GM12878 (cell line): ENCODE data around the gene CCSER2. TPM values are rescaled to one million over a fixed set of nuclear protein-coding genes. Genes with fewer than 3 reads are reported as not detected.

Experiments used
- ATAC-seq: fragments of 200-7000 bp; cut with Tn5 transposase; 3 replicates; pipeline ENCODE4 v1.9.1; 2020; ENCODE audit warnings: mild to moderate bottlenecking, moderate library complexity
- BruUV-seq: library from RNA; stranded (reverse); fragments of 400-500 nt; replicated peaks from 2 replicates; lab custom pipeline; 2021; lab: Mats Ljungman, UMichigan
- CTCF ChIA-PET: fragments of 300-600 bp; sonication (Branson Sonifier 250); formaldehyde crosslinking; extraction: SDS; loops from one replicate; lab custom pipeline; 2021; ENCODE audit warnings: inconsistent platforms; lab: Yijun Ruan, JAX
- POLR2A ChIA-PET: fragments of 350-600 bp; formaldehyde crosslinking; extraction: SDS; loops from one replicate; lab custom pipeline; 2021; ENCODE audit warnings: inconsistent platforms; lab: Charles Lee
- RAD21 ChIA-PET: fragments of 300-600 bp; sonication (Branson Sonifier 250); formaldehyde crosslinking; loops from one replicate; lab custom pipeline; 2023; ENCODE audit warnings: antibody characterized with exemption; ENCODE audit not compliant: unreplicated experiment; lab: Charles Lee
- SMC1A ChIA-PET: fragments of 300-600 bp; sonication (Branson Sonifier 250); formaldehyde crosslinking; loops from one replicate; lab custom pipeline; 2023; ENCODE audit not compliant: unreplicated experiment, uncharacterized antibody; lab: Charles Lee
- DNase-seq: peaks from one replicate; pipeline ENCODE4 v3.0.0-alpha.2; 2011; ENCODE audit warnings: low read depth, low spot score
- FAIRE-seq: peaks from 3 replicates; lab custom pipeline; 2011; peaks lifted over from hg19 to GRCh38; lab: Jason Lieb, UNC
- H2AFZ ChIP-seq: 2 replicates; pipeline ENCODE4 v1.6.0; 2011; ENCODE audit warnings: low read depth, low read length, control low read depth; ENCODE audit not compliant: control insufficient read depth
- H3K27ac ChIP-seq: 2 replicates; pipeline ENCODE4 v1.5.1; 2011; ENCODE audit warnings: control low read depth; ENCODE audit not compliant: control insufficient read depth, insufficient read depth
- H3K27me3 ChIP-seq, 2 experiments: replicated peaks in 1 of 2; 2 replicates each; pipeline versions ENCODE4 v1.6.0 to v1.6.1; 2011; ENCODE audit warnings: low read length in 1 of 2; ENCODE audit not compliant: control insufficient read depth in 2 of 2, insufficient read depth in 2 of 2
- H3K36me3 ChIP-seq, 2 experiments: 2 replicates each; pipeline ENCODE4 v1.5.1; 2011; ENCODE audit warnings: low read length in 1 of 2; ENCODE audit not compliant: control insufficient read depth in 2 of 2, insufficient read depth in 2 of 2
- H3K4me1 ChIP-seq: 2 replicates; pipeline ENCODE4 v1.6.1; 2011; ENCODE audit warnings: mild to moderate bottlenecking, low read length, moderate library complexity, mixed read lengths; ENCODE audit not compliant: control insufficient read depth, insufficient read depth
- H3K4me2 ChIP-seq: 2 replicates; pipeline ENCODE4 v1.6.0; 2011; ENCODE audit warnings: control low read depth; ENCODE audit not compliant: control insufficient read depth, insufficient read depth
- H3K4me3 ChIP-seq: fragments of 200-600 bp; sonication (generic); 2 replicates; pipeline ENCODE4 v1.5.1; 2016
- H3K79me2 ChIP-seq: 2 replicates; pipeline ENCODE4 v1.6.0; 2011; ENCODE audit warnings: low read length; ENCODE audit not compliant: control insufficient read depth, insufficient read depth
- H3K9ac ChIP-seq: 2 replicates; pipeline ENCODE4 v1.8.0; 2011; ENCODE audit warnings: low read length, control low read depth, mixed read lengths; ENCODE audit not compliant: control insufficient read depth, insufficient read depth
- H3K9me3 ChIP-seq: replicated peaks from 3 replicates; pipeline ENCODE4 v1.5.1; 2011; ENCODE audit warnings: mild to moderate bottlenecking, low read length; ENCODE audit not compliant: control insufficient read depth, insufficient read depth
- H4K20me1 ChIP-seq: 2 replicates; pipeline ENCODE4 v1.6.0; 2011; ENCODE audit not compliant: control insufficient read depth, insufficient read depth
- CREB1 ChIP-seq: IDR thresholded peaks from 2 replicates; pipeline ENCODE4 v1.6.1; 2012; ENCODE audit warnings: low read depth, mild to moderate bottlenecking, inconsistent platforms
- DPF2 ChIP-seq: fragments of 450-650 bp; IDR thresholded peaks from 2 replicates; pipeline ENCODE4 v1.6.1; 2017; ENCODE audit warnings: mild to moderate bottlenecking
- E2F8 ChIP-seq: fragments of 450-650 bp; IDR thresholded peaks from 2 replicates; pipeline ENCODE4 v1.6.1; 2018; ENCODE audit warnings: mild to moderate bottlenecking, low read depth, moderate library complexity; ENCODE audit not compliant: partially characterized antibody
- EGR1 ChIP-seq, 2 experiments: IDR thresholded peaks; 1 replicate in 1 of 2; 2 replicates in 1 of 2; pipeline ENCODE4 v1.6.1; 2011 to 2012; ENCODE audit warnings: low read depth in 2 of 2, low read length in 2 of 2, borderline replicate concordance in 1 of 2, mild to moderate bottlenecking in 1 of 2, moderate library complexity in 1 of 2
- PAX8 ChIP-seq: fragments of 450-650 bp; IDR thresholded peaks from 2 replicates; pipeline ENCODE4 v1.6.1; 2017; ENCODE audit warnings: mild to moderate bottlenecking, moderate library complexity
- REST ChIP-seq: IDR thresholded peaks from 2 replicates; pipeline ENCODE4 v1.6.1; 2012; ENCODE audit warnings: mild to moderate bottlenecking, low read depth, low read length
- YBX1 ChIP-seq: fragments of 450-650 bp; IDR thresholded peaks from 2 replicates; pipeline ENCODE4 v1.6.1; 2016; ENCODE audit warnings: antibody characterized with exemption
- WGBS: methylation state at CpG from one replicate; pipeline ENCODE4 v1.1.6; 2016; ENCODE audit warnings: low lambda C conversion rate; ENCODE audit not compliant: insufficient replicate concordance, insufficient coverage; ENCODE audit errors: missing lambda C conversion rate; 5-methylcytosine and 5-hydroxymethylcytosine counted together
- in situ Hi-C: fragments of 300-500 bp; cut with MboI; formaldehyde crosslinking; loops from 9 replicates; pipeline ENCODE4 v1.14.3; 2018; ENCODE audit warnings: mixed read lengths
- intact Hi-C: fragments of 100-400 bp; cut with micrococcal nuclease; formaldehyde crosslinking; loops from one replicate; pipeline ENCODE4 v1.14.2; 2022; ENCODE audit not compliant: unreplicated experiment
- polyA plus RNA-seq, 11 experiments: library from polyadenylated mRNA; depleted of rRNA in 4 of 11; unstranded in 6 of 11; stranded (reverse) in 5 of 11; fragments of >200 nt; fragmentation: Nextera tagmentation in 4 of 11; fragmentation: Illumina TruSeq in 1 of 11; extraction: Ambion mirVana in 4 of 11; extraction: Trizol in 1 of 11; gene quantifications; 1 replicate in 1 of 11; 2 replicates in 10 of 11; pipeline versions ENCODE4 v1.2.1 to v1.2.3, GENCODE V29; 2011 to 2016; ENCODE audit warnings: inconsistent platforms in 2 of 11, missing spikeins in 2 of 11, low read depth in 1 of 11
- total RNA-seq, 4 experiments: library from RNA; depleted of rRNA in 3 of 4; stranded (reverse); fragments of >200 nt in 3 of 4; fragmentation: Illumina TruSeq in 1 of 4; extraction: Trizol in 1 of 4; gene quantifications; 2 replicates each; pipeline versions ENCODE4 v1.2.1 to v1.2.3, GENCODE V29; 2013 to 2021
- TF ChIP-seq, protein P1 (sequence below): fragments of 450-650 bp; IDR thresholded peaks from 2 replicates; pipeline ENCODE4 v1.6.1; 2017; ENCODE audit warnings: mild to moderate bottlenecking, moderate library complexity
- TF ChIP-seq, protein P2 (sequence below), 3 experiments: IDR thresholded peaks in 2 of 3; conservative IDR thresholded peaks in 1 of 3; 2 replicates each; pipeline ENCODE4 v1.5.1; 2011; ENCODE audit warnings: low read depth in 3 of 3, low read length in 3 of 3, mild to moderate bottlenecking in 3 of 3, control low read depth in 2 of 3, moderate library complexity in 2 of 3, inconsistent platforms in 1 of 3, mixed read lengths in 1 of 3; ENCODE audit not compliant: control insufficient read depth in 2 of 3, insufficient read depth in 1 of 3; ENCODE audit errors: extremely low read depth in 1 of 3

Gene CCSER2
- total and polyA plus RNA-seq, 10 of the 15 experiments (the other 5 are each of a cell fraction or from before 2014, with no cell fraction given), result 4.7 to 18.8 (median 13.2) TPM

DNA sequence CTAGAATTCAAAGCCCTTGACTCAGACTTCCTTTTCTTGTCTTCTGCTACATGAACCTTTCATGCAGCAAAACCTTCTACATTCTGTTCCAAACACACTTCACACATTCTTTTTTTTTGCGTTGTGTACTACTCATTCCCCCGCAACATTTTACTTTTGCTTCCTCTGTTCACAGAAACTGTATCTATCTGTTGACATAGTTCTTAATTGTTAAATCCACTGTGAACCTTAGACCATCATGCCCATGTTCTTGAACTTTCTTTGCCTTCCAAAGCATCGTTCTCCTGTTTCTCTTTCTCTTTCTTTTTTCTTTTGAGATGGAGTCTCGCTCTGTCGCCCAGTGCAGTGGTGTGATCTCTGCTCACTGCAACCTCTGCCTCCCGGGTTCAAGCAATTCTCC, 14.2 kb downstream of the CCSER2 start (continued):
- TF ChIP-seq E2F8 (no peak), CREB1 (no peak), PAX8 (no peak), YBX1 (no peak)
- TF ChIP-seq, protein P1, sequence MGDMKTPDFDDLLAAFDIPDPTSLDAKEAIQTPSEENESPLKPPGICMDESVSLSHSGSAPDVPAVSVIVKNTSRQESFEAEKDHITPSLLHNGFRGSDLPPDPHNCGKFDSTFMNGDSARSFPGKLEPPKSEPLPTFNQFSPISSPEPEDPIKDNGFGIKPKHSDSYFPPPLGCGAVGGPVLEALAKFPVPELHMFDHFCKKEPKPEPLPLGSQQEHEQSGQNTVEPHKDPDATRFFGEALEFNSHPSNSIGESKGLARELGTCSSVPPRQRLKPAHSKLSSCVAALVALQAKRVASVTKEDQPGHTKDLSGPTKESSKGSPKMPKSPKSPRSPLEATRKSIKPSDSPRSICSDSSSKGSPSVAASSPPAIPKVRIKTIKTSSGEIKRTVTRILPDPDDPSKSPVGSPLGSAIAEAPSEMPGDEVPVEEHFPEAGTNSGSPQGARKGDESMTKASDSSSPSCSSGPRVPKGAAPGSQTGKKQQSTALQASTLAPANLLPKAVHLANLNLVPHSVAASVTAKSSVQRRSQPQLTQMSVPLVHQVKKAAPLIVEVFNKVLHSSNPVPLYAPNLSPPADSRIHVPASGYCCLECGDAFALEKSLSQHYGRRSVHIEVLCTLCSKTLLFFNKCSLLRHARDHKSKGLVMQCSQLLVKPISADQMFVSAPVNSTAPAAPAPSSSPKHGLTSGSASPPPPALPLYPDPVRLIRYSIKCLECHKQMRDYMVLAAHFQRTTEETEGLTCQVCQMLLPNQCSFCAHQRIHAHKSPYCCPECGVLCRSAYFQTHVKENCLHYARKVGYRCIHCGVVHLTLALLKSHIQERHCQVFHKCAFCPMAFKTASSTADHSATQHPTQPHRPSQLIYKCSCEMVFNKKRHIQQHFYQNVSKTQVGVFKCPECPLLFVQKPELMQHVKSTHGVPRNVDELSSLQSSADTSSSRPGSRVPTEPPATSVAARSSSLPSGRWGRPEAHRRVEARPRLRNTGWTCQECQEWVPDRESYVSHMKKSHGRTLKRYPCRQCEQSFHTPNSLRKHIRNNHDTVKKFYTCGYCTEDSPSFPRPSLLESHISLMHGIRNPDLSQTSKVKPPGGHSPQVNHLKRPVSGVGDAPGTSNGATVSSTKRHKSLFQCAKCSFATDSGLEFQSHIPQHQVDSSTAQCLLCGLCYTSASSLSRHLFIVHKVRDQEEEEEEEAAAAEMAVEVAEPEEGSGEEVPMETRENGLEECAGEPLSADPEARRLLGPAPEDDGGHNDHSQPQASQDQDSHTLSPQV, result no peak

DNA sequence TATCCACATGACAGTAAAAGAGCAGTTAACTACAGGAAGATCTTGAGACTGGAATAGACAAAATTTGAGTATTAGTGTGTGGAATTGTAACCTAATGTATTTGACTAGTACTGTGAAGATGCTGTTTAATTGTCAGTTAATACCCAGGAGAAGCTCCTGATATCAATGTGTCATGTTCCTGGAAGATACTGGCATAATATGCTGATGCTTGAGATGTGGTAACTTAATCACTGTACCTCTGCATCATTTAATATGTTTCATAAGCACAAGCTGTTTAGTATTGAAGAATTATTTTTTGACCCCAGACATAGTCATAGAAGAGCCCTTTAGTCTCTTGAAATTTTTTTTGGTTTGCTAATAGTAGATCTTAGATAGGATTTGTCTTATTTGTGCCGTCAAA, 15.4 kb downstream of the CCSER2 start:
- ChIA-PET POLR2A (interaction anchor here (1.1 kb wide), 1 partner anchor 14 kb away, joined by 3 read pairs; no protein-coding TSS in a partner anchor), RAD21 (no interaction called here), SMC1A (no interaction called here), CTCF (interaction anchor here (1.4 to 3.7 kb wide), 3 partner anchors 8 to 77 kb away, joined by 5 to 21 read pairs (median 15); no protein-coding TSS in a partner anchor)
- no peaks in the 10 kb centered on the region for H3K36me3 ChIP-seq
- no peak overlapping the region for H3K27ac ChIP-seq
- H3K9ac ChIP-seq, result no peak overlapping the region
- ATAC-seq (no peak), DNase-seq (no peak), FAIRE-seq (no peak)
- no peaks in the 10 kb centered on the region for H3K27me3 ChIP-seq
- H3K9me3 ChIP-seq, result no peaks in the 10 kb centered on the region
- intact Hi-C loops, result no loop called here
- no peak overlapping the region for H2AFZ ChIP-seq
- 29% methylated on average over 1 of the region's 1 CpG for WGBS
- H3K4me1 ChIP-seq, result no peaks in the 10 kb centered on the region; the same call in 1 of the 2 replicates
- no peaks in the 10 kb centered on the region for H4K20me1 ChIP-seq
- H3K4me2 ChIP-seq, result no peak overlapping the region
- no peaks in the 10 kb centered on the region; the same call in 1 of the 2 replicates for H3K79me2 ChIP-seq
- in situ Hi-C loops, result no loop called here
- H3K4me3 ChIP-seq, result no peak overlapping the region
- BruUV-seq, result no TSS peak
- TF ChIP-seq, protein P2, sequence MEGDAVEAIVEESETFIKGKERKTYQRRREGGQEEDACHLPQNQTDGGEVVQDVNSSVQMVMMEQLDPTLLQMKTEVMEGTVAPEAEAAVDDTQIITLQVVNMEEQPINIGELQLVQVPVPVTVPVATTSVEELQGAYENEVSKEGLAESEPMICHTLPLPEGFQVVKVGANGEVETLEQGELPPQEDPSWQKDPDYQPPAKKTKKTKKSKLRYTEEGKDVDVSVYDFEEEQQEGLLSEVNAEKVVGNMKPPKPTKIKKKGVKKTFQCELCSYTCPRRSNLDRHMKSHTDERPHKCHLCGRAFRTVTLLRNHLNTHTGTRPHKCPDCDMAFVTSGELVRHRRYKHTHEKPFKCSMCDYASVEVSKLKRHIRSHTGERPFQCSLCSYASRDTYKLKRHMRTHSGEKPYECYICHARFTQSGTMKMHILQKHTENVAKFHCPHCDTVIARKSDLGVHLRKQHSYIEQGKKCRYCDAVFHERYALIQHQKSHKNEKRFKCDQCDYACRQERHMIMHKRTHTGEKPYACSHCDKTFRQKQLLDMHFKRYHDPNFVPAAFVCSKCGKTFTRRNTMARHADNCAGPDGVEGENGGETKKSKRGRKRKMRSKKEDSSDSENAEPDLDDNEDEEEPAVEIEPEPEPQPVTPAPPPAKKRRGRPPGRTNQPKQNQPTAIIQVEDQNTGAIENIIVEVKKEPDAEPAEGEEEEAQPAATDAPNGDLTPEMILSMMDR (IDR thresholded peaks at IDR 0.05 in 2 of 3, conservative IDR thresholded peaks at IDR 0.05 in 1 of 3; ENCODE audit: control insufficient read depth in 2 of 3, extremely low read depth in 1 of 3, insufficient read depth in 1 of 3, low read depth in 3 of 3, low read length in 3 of 3), result no peak
- TF ChIP-seq DPF2 (no peak), REST (no peak), EGR1 (IDR thresholded peaks at IDR 0.05; ENCODE audit: borderline replicate concordance in 1 of 2, low read depth in 2 of 2, low read length in 2 of 2) (no peak)
